Thyroid gland (tissue), 4 donors: ENCODE results near the gene PHF19.

Source experiments
- POLR2A ChIP-seq, 2 donors: fragments of 450-650 bp; IDR thresholded peaks; one replicate each; pipeline ENCODE4 v1.6.1; 2017; ENCODE audit warnings: antibody characterized with exemption in 2 of 2, mild to moderate bottlenecking in 2 of 2, moderate library complexity in 1 of 2
- TF ChIP-seq, protein P1 (sequence below), 6 experiments: fragments of 200-600 bp in 3 of 6; fragments of 450-650 bp in 3 of 6; sonication (generic) in 3 of 6; IDR thresholded peaks; one replicate each; pipeline ENCODE4 v1.5.1; 2016 to 2019; ENCODE audit warnings: antibody characterized with exemption in 6 of 6, mild to moderate bottlenecking in 2 of 6, inconsistent platforms in 1 of 6, moderate library complexity in 1 of 6

DNA sequence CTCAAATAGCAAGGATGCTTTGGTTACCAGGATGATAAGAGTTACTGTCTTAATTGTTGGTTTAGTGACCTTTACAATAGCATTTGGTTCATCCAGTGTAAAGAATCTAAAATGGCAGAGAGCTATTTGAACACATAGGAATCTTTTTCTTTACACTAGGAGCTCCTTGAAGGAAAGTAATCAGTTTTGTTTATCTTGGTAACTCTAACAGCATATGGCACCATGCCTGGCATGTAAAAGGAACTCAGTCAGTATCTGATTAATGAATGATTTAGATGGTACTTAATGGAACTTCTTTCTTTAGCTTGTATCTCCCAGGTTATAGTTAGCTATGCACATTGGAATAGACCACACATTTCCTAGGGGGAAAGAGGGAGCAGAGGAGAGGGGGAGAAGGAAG is 44.2 kb downstream of the PHF19 start:
- TF ChIP-seq, protein P1, sequence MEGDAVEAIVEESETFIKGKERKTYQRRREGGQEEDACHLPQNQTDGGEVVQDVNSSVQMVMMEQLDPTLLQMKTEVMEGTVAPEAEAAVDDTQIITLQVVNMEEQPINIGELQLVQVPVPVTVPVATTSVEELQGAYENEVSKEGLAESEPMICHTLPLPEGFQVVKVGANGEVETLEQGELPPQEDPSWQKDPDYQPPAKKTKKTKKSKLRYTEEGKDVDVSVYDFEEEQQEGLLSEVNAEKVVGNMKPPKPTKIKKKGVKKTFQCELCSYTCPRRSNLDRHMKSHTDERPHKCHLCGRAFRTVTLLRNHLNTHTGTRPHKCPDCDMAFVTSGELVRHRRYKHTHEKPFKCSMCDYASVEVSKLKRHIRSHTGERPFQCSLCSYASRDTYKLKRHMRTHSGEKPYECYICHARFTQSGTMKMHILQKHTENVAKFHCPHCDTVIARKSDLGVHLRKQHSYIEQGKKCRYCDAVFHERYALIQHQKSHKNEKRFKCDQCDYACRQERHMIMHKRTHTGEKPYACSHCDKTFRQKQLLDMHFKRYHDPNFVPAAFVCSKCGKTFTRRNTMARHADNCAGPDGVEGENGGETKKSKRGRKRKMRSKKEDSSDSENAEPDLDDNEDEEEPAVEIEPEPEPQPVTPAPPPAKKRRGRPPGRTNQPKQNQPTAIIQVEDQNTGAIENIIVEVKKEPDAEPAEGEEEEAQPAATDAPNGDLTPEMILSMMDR (IDR thresholded peaks at IDR 0.05), result no peak
- TF ChIP-seq POLR2A (IDR thresholded peaks at IDR 0.05), result no peak
